ENCODE measurements around the gene PRELID1.
"Not testable (repeated sequence)": the region's sequence is repeated elsewhere in the genome, so short reads cannot be mapped to it uniquely, and the experiment has no call there.

The PRELID1 gene

GRCh38 chr5:177303121-177303924, at the start of gene PRELID1, which contains the start of gene RAB24:
TSS of gene PRELID1 (plus strand) at chr5:177303799. CDS start at chr5:177303986, 187 bp downstream.
TSS of gene RAB24 (minus strand) at chr5:177303719. CDS start at chr5:177303288, 431 bp downstream.
- FAIRE-seq, result no peak

GRCh38 chr5:177256296-177256695, 47.3 kb upstream of the PRELID1 start:
- no peak for FAIRE-seq

- FAIRE-seq, result not testable (repeated sequence)
These were observed 44.9 kb upstream of the PRELID1 start for GRCh38 chr5:177258711-177259110.

GRCh38 chr5:177260961-177261360, 42.6 kb upstream of the PRELID1 start:
- FAIRE-seq, result no peak

- FAIRE-seq, result no peak
These were observed 42.1 kb upstream of the PRELID1 start for GRCh38 chr5:177261510-177261909.

- no peak for FAIRE-seq
These were observed 39.4 kb upstream of the PRELID1 start for GRCh38 chr5:177264178-177264577.

- no peak for FAIRE-seq
These were observed 38.2 kb upstream of the PRELID1 start for GRCh38 chr5:177265395-177265794.

GRCh38 chr5:177269232-177269895, 34.2 kb upstream of the PRELID1 start:
- FAIRE-seq, result no peak

- FAIRE-seq, result no peak
These were observed 33.6 kb upstream of the PRELID1 start for GRCh38 chr5:177269976-177270375.

GRCh38 chr5:177270653-177271052, 32.9 kb upstream of the PRELID1 start:
- no peak for FAIRE-seq

GRCh38 chr5:177271113-177271512, 32.5 kb upstream of the PRELID1 start:
- FAIRE-seq, result no peak

GRCh38 chr5:177275883-177276282, 27.7 kb upstream of the PRELID1 start:
- no peak for FAIRE-seq

GRCh38 chr5:177276886-177277285, 26.7 kb upstream of the PRELID1 start:
- no peak for FAIRE-seq

- no peak for FAIRE-seq
These were observed 15.4 kb upstream of the PRELID1 start for GRCh38 chr5:177288191-177288590.

GRCh38 chr5:177290816-177291596, 12.6 kb upstream of the PRELID1 start:
- no peak for FAIRE-seq

- FAIRE-seq, result no peak
These were observed 11.9 kb upstream of the PRELID1 start for GRCh38 chr5:177291735-177292134.

- no peak for FAIRE-seq
These were observed 9.6 kb upstream of the PRELID1 start for GRCh38 chr5:177293819-177294581.

- FAIRE-seq, result no peak
These were observed 9.0 kb upstream of the PRELID1 start for GRCh38 chr5:177294632-177295031.

- FAIRE-seq, result no peak
These were observed 7.7 kb upstream of the PRELID1 start for GRCh38 chr5:177295924-177296323.

GRCh38 chr5:177296581-177296980, 7.0 kb upstream of the PRELID1 start:
- no peak for FAIRE-seq

GRCh38 chr5:177297922-177298321, 5.7 kb upstream of the PRELID1 start:
- no peak for FAIRE-seq

- no peak for FAIRE-seq
These were observed 3.9 kb upstream of the PRELID1 start for GRCh38 chr5:177299697-177300096.

All from islet of Langerhans (tissue), 1 donor.